Measurements from ENCODE around the gene ARF4. TPM values are rescaled to one million over a fixed set of nuclear protein-coding genes. Genes with fewer than 3 reads are reported as not detected.
"Not testable (repeated sequence)": the region's sequence is repeated elsewhere in the genome, so short reads cannot be mapped to it uniquely, and the experiment has no call there.

ARF4 gene
- total RNA-seq, 1 donor from 2014 or later: 133 TPM

GRCh38 chr3:57627976-57628375 lies 30.8 kb upstream of the ARF4 start:
- no peak overlapping the region for H3K4me3 Mint-ChIP-seq (ENCODE audit: low read depth)
- H3K36me3 Mint-ChIP-seq (ENCODE audit: insufficient read depth): peaks cover 31% of the 10 kb centered on the region
- no peak for TF ChIP-seq CTCF (IDR thresholded peaks at IDR 0.05; ENCODE audit: unreplicated experiment)
- H3K9me3 Mint-ChIP-seq (ENCODE audit: low read depth): no peaks in the 10 kb centered on the region
- DNase-seq (ENCODE audit: low spot score, unreplicated experiment): no peak
- no peaks in the 10 kb centered on the region for H3K4me1 Mint-ChIP-seq (ENCODE audit: low read depth)
- no peak overlapping the region for H3K27ac Mint-ChIP-seq
- H3K27me3 Mint-ChIP-seq: no peaks in the 10 kb centered on the region

DNA sequence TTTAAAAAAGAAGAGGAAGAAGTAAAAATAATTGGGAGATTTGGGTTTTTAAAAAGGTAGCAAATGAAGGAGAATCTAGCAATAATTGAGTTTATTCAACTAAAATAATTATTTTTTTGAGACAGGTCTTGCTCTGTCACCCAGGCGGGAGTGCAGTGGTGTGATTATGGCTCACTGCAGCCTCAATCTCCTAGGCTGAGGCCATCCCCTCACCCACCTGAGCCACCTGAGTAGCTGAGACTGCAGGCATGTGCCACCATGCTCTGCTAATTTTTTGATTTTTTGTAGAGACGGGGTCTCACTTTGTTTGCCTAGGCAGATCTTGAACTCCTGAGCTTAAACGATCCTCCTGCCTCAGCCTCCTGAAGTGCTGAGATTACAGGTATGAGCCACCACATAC lies 27.7 kb upstream of the ARF4 start:
- no peak for TF ChIP-seq CTCF (IDR thresholded peaks at IDR 0.05; ENCODE audit: unreplicated experiment)
- Mint-ChIP-seq H3K36me3 (ENCODE audit: insufficient read depth) (peaks cover 26% of the 10 kb centered on the region), H3K27me3 (no peaks in the 10 kb centered on the region), H3K9me3 (ENCODE audit: low read depth) (no peaks in the 10 kb centered on the region), H3K27ac (no peak overlapping the region), H3K4me1 (ENCODE audit: low read depth) (no peaks in the 10 kb centered on the region), H3K4me3 (ENCODE audit: low read depth) (no peak overlapping the region)
- DNase-seq (ENCODE audit: low spot score, unreplicated experiment): no peak

- no peak overlapping the region for H3K4me3 Mint-ChIP-seq (ENCODE audit: low read depth)
- no peak for TF ChIP-seq CTCF (IDR thresholded peaks at IDR 0.05; ENCODE audit: unreplicated experiment)
Measured at GRCh38 chr3:57622362-57622761, 25.2 kb upstream of the ARF4 start.

DNA sequence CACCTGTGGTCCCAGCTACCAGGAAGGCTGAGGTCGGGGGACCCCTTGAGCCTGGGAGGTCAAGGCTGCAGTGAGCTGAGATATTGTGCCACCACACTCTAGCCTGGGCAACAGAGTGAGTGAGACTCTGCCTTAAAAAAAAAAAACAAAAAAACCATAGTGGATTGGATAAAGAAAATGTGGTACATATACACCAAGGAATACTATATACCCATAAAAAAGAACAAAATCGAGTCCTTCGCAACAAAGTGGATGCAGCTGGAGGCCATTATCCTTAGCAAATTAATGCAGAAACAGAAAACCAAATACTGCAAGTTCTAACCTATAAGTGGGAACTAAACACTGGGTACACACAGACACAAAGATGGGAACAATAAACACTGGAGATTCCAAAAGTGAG lies 20.6 kb upstream of the ARF4 start:
- Mint-ChIP-seq H3K9me3 (ENCODE audit: low read depth) (no peaks in the 10 kb centered on the region), H3K4me3 (ENCODE audit: low read depth) (no peak overlapping the region), H3K27me3 (no peaks in the 10 kb centered on the region), H3K36me3 (ENCODE audit: insufficient read depth) (peaks cover 12% of the 10 kb centered on the region), H3K4me1 (ENCODE audit: low read depth) (no peaks in the 10 kb centered on the region), H3K27ac (peak overlapping the region; percentile 52)
- no peak for TF ChIP-seq CTCF (IDR thresholded peaks at IDR 0.05; ENCODE audit: unreplicated experiment)
- no peak for DNase-seq (ENCODE audit: low spot score, unreplicated experiment)

More at GRCh38 chr3:57622362-57622761, 25.2 kb upstream of the ARF4 start:
- Mint-ChIP-seq H3K27me3 (no peaks in the 10 kb centered on the region), H3K36me3 (ENCODE audit: insufficient read depth) (peaks cover 19% of the 10 kb centered on the region), H3K9me3 (ENCODE audit: low read depth) (no peaks in the 10 kb centered on the region), H3K4me1 (ENCODE audit: low read depth) (no peaks in the 10 kb centered on the region), H3K27ac (no peak overlapping the region)
- no peak for DNase-seq (ENCODE audit: low spot score, unreplicated experiment)

- no peaks in the 10 kb centered on the region for H3K9me3 Mint-ChIP-seq (ENCODE audit: low read depth)
- no peaks in the 10 kb centered on the region for H3K4me1 Mint-ChIP-seq (ENCODE audit: low read depth)
- DNase-seq (ENCODE audit: low spot score, unreplicated experiment): no peak
- TF ChIP-seq CTCF (IDR thresholded peaks at IDR 0.05; ENCODE audit: unreplicated experiment): no peak
- H3K36me3 Mint-ChIP-seq (ENCODE audit: insufficient read depth): peaks cover 15% of the 10 kb centered on the region
- H3K4me3 Mint-ChIP-seq (ENCODE audit: low read depth): no peak overlapping the region
- no peaks in the 10 kb centered on the region for H3K27me3 Mint-ChIP-seq
- H3K27ac Mint-ChIP-seq: no peak overlapping the region
Measured at GRCh38 chr3:57616233-57616632, 19.1 kb upstream of the ARF4 start.

- DNase-seq (ENCODE audit: low spot score, unreplicated experiment); H3K4me1 Mint-ChIP-seq (ENCODE audit: low read depth); H3K27me3 Mint-ChIP-seq; H3K4me3 Mint-ChIP-seq (ENCODE audit: low read depth); H3K27ac Mint-ChIP-seq: not testable (repeated sequence)
- Mint-ChIP-seq H3K9me3 (ENCODE audit: low read depth) (peaks cover 12% of the 10 kb centered on the region), H3K36me3 (ENCODE audit: insufficient read depth) (peaks cover 27% of the 10 kb centered on the region)
Measured at GRCh38 chr3:57611870-57612269, 14.7 kb upstream of the ARF4 start.
